MM.1S (cell line): ENCODE measurements around the gene GDPD3.

Source experiments
- CTCF ChIP-seq: fragments of 300-600 bp; sonication (generic); IDR thresholded peaks from 2 replicates; pipeline ENCODE4 v1.5.1; 2016; ENCODE audit warnings: antibody characterized with exemption, low read length, mixed read lengths
- EZH2 ChIP-seq: fragments of 300-600 bp; sonication (generic); optimal IDR thresholded peaks from 2 replicates; pipeline ENCODE3; 2017; ENCODE audit warnings: low read depth, mild to moderate bottlenecking, antibody characterized with exemption, low read length, mixed read lengths
- EZH2phosphoT487 ChIP-seq: fragments of 300-600 bp; sonication (generic); IDR thresholded peaks from 2 replicates; pipeline ENCODE4 v1.6.1; 2018; ENCODE audit warnings: antibody characterized with exemption, low read length

GRCh38 chr16:30110661-30111060 is 2.7 kb downstream of the GDPD3 start:
- TF ChIP-seq CTCF (no peak), EZH2 (no peak), EZH2phosphoT487 (no peak)
